SJSA1 (cell line): ENCODE data around the gene DTX2. TPM values are rescaled to one million over a fixed set of nuclear protein-coding genes. Genes with fewer than 3 reads are reported as not detected.
"Not testable (repeated sequence)": the region's sequence is repeated elsewhere in the genome, so short reads cannot be mapped to it uniquely, and the experiment has no call there.

Experiments
- DNase-seq, 2 experiments: peaks; one replicate each; pipeline ENCODE4 v3.0.0-alpha.2; 2015 to 2020; ENCODE audit warnings: low spot score in 2 of 2, low read depth in 1 of 2
- H3K27ac ChIP-seq: fragments of 250-450 bp; sonication (Bioruptor Pico); 2 replicates; pipeline ENCODE4 v1.5.1; 2020; ENCODE audit warnings: mild to moderate bottlenecking, moderate library complexity
- H3K27me3 ChIP-seq: fragments of 250-450 bp; sonication (Bioruptor Pico); replicated peaks from 2 replicates; pipeline ENCODE4 v1.5.1; 2020; ENCODE audit warnings: mild to moderate bottlenecking, moderate library complexity
- H3K36me3 ChIP-seq: fragments of 250-450 bp; sonication (Bioruptor Pico); 2 replicates; pipeline ENCODE4 v1.5.1; 2020; ENCODE audit warnings: mild to moderate bottlenecking
- H3K4me1 ChIP-seq: fragments of 250-450 bp; sonication (Bioruptor Pico); replicated peaks from 2 replicates; pipeline ENCODE4 v1.6.1; 2021; ENCODE audit warnings: mild to moderate bottlenecking
- H3K4me3 ChIP-seq: fragments of 250-450 bp; sonication (Bioruptor Pico); 2 replicates; pipeline ENCODE4 v1.5.1; 2020; ENCODE audit warnings: mild to moderate bottlenecking
- H3K9me3 ChIP-seq: fragments of 250-450 bp; sonication (Bioruptor Pico); replicated peaks from 2 replicates; pipeline ENCODE4 v1.5.1; 2020; ENCODE audit warnings: mild to moderate bottlenecking
- total RNA-seq: library from RNA; depleted of rRNA; stranded (reverse); fragments of >200 nt; shearing (Covaris generic); gene quantifications from 2 replicates; pipeline ENCODE4 v1.2.3, GENCODE V29; 2014

DTX2 gene
- total RNA-seq, 1 experiment from 2014 or later, result 8.2 TPM

GRCh38 chr7:76487969-76488368, 26.5 kb downstream of the DTX2 start:
- H3K9me3 ChIP-seq, H3K36me3 ChIP-seq, H3K4me1 ChIP-seq, H3K27ac ChIP-seq, H3K27me3 ChIP-seq, DNase-seq, H3K4me3 ChIP-seq: not testable (repeated sequence)

DNA sequence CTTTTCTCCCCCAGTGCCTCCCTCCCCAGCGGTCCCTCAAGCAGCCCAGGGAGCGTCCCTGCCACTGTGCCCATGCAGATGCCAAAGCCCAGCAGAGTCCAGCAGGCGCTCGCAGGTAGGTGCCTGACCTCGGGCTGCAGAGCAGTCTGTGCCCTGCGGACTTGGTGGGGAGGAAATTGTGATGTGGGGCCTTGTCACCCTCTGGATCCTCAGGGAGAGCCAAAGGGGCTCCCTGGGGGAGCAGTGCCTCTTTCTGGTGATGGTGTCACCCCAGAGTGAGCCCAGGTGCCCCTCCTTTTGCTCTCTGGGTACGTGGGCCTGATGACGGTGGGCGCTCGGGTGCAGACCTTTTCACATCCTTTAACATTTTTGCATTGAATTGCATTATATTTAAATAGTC, 30.6 kb downstream of the DTX2 start:
- H3K4me3 ChIP-seq, H3K27ac ChIP-seq, H3K4me1 ChIP-seq, DNase-seq, H3K36me3 ChIP-seq, H3K27me3 ChIP-seq, H3K9me3 ChIP-seq: not testable (repeated sequence)

- H3K27me3 ChIP-seq, H3K36me3 ChIP-seq, DNase-seq, H3K4me3 ChIP-seq, H3K9me3 ChIP-seq, H3K4me1 ChIP-seq, H3K27ac ChIP-seq: not testable (repeated sequence)
These were observed 34.2 kb downstream of the DTX2 start for GRCh38 chr7:76495717-76496116.

- not testable (repeated sequence) for H3K9me3 ChIP-seq, H3K27me3 ChIP-seq, H3K4me3 ChIP-seq, H3K27ac ChIP-seq, H3K36me3 ChIP-seq, H3K4me1 ChIP-seq
- DNase-seq, result peak in 1 of 2 experiments; percentile 35
These were observed 36.5 kb downstream of the DTX2 start for GRCh38 chr7:76497918-76498582.

GRCh38 chr7:76498583-76499200, 37.2 kb downstream of the DTX2 start:
- DNase-seq, result not testable (repeated sequence)

GRCh38 chr7:76499201-76499923, 37.9 kb downstream of the DTX2 start:
- H3K9me3 ChIP-seq, H3K4me3 ChIP-seq, DNase-seq, H3K4me1 ChIP-seq, H3K36me3 ChIP-seq, H3K27me3 ChIP-seq, H3K27ac ChIP-seq: not testable (repeated sequence)

More at GRCh38 chr7:76498583-76499200, 37.2 kb downstream of the DTX2 start:
- not testable (repeated sequence) for H3K27ac ChIP-seq, H3K36me3 ChIP-seq, H3K9me3 ChIP-seq, H3K27me3 ChIP-seq, H3K4me3 ChIP-seq, H3K4me1 ChIP-seq

GRCh38 chr7:76499924-76500241, 38.4 kb downstream of the DTX2 start:
- not testable (repeated sequence) for H3K9me3 ChIP-seq, H3K27ac ChIP-seq, H3K36me3 ChIP-seq, H3K27me3 ChIP-seq, H3K4me1 ChIP-seq, DNase-seq, H3K4me3 ChIP-seq

DNA sequence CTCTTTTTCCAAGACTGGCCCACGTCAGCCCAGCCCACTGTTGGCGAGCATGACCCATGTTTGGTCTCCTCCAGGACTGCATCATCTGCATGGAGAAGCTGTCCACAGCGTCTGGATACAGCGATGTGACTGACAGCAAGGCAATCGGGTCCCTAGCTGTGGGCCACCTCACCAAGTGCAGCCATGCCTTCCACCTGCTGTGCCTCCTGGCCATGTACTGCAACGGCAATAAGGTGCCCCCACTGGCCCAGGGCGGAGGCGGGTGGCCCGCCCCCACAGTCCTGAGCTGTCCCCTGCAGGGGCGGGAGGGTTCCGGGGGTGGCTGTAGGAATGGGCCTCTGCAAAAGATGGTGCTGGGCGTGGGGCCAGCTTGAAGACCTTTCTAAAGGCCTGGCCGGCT, 40.7 kb downstream of the DTX2 start:
- H3K27ac ChIP-seq, H3K4me1 ChIP-seq, H3K27me3 ChIP-seq, H3K4me3 ChIP-seq, H3K9me3 ChIP-seq: not testable (repeated sequence)
- DNase-seq, result peak in 1 of 2 experiments; percentile 30
- peaks cover 13% of the 10 kb centered on the region for H3K36me3 ChIP-seq

DNA sequence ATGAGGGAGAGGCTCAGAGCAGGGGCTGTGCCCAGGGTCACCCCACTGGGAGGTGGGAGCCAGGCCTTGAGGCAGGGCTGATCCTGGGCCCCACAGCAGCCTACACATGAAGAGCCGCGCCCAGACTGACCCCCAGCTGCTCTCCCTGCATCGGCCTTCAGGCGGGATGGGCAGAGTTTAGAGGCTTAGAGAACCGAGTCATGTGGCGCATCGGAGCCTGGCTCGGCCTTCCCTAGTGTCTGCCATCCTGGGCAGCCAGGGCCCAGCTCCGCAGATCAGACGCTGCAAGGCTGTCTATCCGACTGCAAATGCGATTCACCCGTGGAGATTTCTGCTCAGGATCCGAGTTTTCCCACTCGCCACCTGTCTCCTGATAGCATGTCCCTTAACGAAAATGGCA, 41.3 kb downstream of the DTX2 start:
- not testable (repeated sequence) for H3K4me1 ChIP-seq, H3K4me3 ChIP-seq, H3K9me3 ChIP-seq, H3K27me3 ChIP-seq, H3K27ac ChIP-seq
- DNase-seq, result peak in 1 of 2 experiments; percentile 34
- peaks cover 13% of the 10 kb centered on the region for H3K36me3 ChIP-seq

DNA sequence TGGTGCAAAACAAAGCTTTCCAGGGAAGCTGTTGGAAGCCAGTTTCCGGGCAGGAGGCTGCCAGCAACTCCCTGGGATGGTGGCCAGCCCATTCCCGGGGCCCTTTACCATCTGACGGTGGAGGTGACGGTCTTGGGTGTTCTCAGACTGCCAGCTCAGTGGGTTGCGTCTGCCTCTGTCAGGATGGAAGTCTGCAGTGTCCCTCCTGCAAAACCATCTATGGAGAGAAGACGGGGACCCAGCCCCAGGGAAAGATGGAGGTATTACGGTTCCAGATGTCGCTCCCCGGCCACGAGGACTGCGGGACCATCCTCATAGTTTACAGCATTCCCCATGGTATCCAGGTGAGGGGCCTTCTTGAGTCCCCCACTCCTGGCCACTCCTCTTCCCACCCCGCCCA, 41.7 kb downstream of the DTX2 start:
- not testable (repeated sequence) for H3K27ac ChIP-seq, DNase-seq, H3K27me3 ChIP-seq, H3K4me3 ChIP-seq, H3K4me1 ChIP-seq, H3K9me3 ChIP-seq
- peaks cover 13% of the 10 kb centered on the region for H3K36me3 ChIP-seq

DNA sequence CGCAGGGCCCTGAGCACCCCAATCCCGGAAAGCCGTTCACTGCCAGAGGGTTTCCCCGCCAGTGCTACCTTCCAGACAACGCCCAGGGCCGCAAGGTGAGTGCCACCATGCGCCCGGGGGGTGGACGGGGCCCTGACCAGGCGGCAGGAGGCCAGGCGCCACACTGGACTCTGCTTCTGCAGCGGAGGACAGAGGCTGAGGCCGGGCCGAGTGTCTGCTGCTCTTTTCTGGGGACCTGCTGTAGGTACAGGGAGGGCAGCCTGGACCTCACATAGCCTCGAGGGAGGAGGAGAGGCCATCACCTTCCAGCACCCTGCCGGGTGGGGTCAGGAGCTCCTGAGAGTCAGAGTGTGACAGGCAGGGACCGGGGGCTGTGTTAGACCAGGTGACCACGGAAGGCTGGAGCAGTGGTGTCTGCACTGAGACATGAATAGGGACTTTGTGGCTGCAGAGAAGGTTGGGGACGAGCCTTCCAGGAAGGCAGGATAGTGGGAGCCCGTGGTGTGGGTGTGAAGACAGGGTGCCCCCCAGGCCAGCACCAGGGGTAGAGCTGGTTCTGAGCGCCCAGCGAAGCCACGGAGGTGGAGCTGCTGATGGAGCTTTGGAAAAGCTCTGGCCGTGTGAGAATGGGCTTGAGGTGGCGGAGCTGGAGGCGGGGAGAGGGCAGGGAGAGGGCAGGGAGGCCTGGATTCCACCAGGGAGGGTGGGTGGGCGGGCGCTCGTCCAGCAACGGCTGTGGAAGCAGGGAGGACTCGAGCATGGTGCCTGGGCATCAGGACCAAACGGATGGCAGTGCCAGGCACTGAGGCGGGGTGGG, 43.0 kb downstream of the DTX2 start:
- peak in 1 of 2 experiments; percentile 28 for DNase-seq

GRCh38 chr7:76505168-76506080, 43.9 kb downstream of the DTX2 start:
- H3K4me1 ChIP-seq, result peaks cover 7% of the 10 kb centered on the region
- peak in 1 of 2 experiments; percentile 36 for DNase-seq
- no peak overlapping the region for H3K27ac ChIP-seq
- no peak overlapping the region for H3K4me3 ChIP-seq
- H3K36me3 ChIP-seq, result peaks cover 13% of the 10 kb centered on the region
- no peaks in the 10 kb centered on the region for H3K9me3 ChIP-seq
- no peaks in the 10 kb centered on the region for H3K27me3 ChIP-seq

More for the DNA sequence above, 43.0 kb downstream of the DTX2 start:
- H3K27ac ChIP-seq, H3K27me3 ChIP-seq, H3K4me1 ChIP-seq, H3K9me3 ChIP-seq, H3K4me3 ChIP-seq: not testable (repeated sequence)
- H3K36me3 ChIP-seq, result peaks cover 13% of the 10 kb centered on the region

DNA sequence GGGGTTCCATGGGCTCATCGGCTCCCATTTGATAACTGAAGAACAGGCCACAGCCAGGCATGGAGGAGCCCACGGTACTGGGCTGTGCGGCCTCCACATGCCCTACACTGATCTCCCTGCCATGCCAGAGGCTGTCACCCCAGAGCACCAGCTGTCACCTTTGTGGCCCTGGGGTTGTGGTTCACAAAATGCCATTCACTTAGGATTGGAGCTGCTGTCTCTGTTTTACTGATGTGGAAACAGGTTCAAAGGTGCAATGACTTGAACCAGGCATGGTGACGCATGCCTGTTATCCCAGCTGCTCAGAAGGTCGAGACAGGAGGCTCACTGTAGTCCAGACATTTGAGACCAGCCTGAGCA, 44.6 kb downstream of the DTX2 start:
- no peaks in the 10 kb centered on the region for H3K9me3 ChIP-seq
- DNase-seq, result peak in 1 of 2 experiments; percentile 28
- H3K4me1 ChIP-seq, result peaks cover 7% of the 10 kb centered on the region
- peaks cover 13% of the 10 kb centered on the region for H3K36me3 ChIP-seq
- H3K4me3 ChIP-seq, result no peak overlapping the region
- no peaks in the 10 kb centered on the region for H3K27me3 ChIP-seq
- H3K27ac ChIP-seq, result no peak overlapping the region
